Endothelial cell of umbilical vein (primary cell): Measurements from ENCODE around the gene NLRC3. TPM values are rescaled to one million over a fixed set of nuclear protein-coding genes. Genes with fewer than 3 reads are reported as not detected.

Experiments
- BruUV-seq: library from RNA; stranded (reverse); fragments of 400-500 nt; replicated peaks from 2 replicates; lab custom pipeline; 2021; lab: Mats Ljungman, UMichigan
- CTCF ChIA-PET: fragments of 300-600, 350-600 bp; sonication (Branson Sonifier 250); formaldehyde crosslinking; loops from one replicate; lab custom pipeline; 2021; ENCODE audit warnings: antibody characterized with exemption, inconsistent platforms; lab: Charles Lee
- POLR2A ChIA-PET: fragments of 300-600, 350-600 bp; sonication (Branson Sonifier 250); formaldehyde crosslinking; loops from one replicate; lab custom pipeline; 2021; ENCODE audit warnings: antibody characterized with exemption, inconsistent platforms; lab: Charles Lee
- DNase-seq: peaks from one replicate; pipeline ENCODE4 v3.0.0-alpha.2; 2011; ENCODE audit warnings: low read depth, low spot score
- FAIRE-seq: peaks from 2 replicates; lab custom pipeline; 2011; peaks lifted over from hg19 to GRCh38; lab: Jason Lieb, UNC
- H2AFZ ChIP-seq: 2 replicates; pipeline ENCODE4 v1.6.0; 2012; ENCODE audit warnings: low read depth, low read length, control low read depth, inconsistent platforms
- H3K27ac ChIP-seq: 2 replicates; pipeline ENCODE4 v1.5.1; 2011; ENCODE audit warnings: low read depth, mild to moderate bottlenecking, control low read depth, low read length, moderate library complexity; ENCODE audit not compliant: insufficient read depth
- H3K27me3 ChIP-seq, 2 experiments: 2 replicates each; pipeline versions ENCODE4 v1.6.0 to v1.6.1; 2011; ENCODE audit warnings: low read length in 2 of 2, mixed read lengths in 1 of 2; ENCODE audit not compliant: control insufficient read depth in 2 of 2, insufficient read depth in 2 of 2
- H3K36me3 ChIP-seq, 2 experiments: 2 replicates in 1 of 2; 3 replicates in 1 of 2; pipeline ENCODE4 v1.5.1; 2011; ENCODE audit warnings: low read length in 2 of 2, mild to moderate bottlenecking in 1 of 2, moderate library complexity in 1 of 2; ENCODE audit not compliant: control insufficient read depth in 2 of 2, insufficient read depth in 2 of 2; ENCODE audit errors: extremely low read depth in 1 of 2
- H3K4me1 ChIP-seq: 3 replicates; pipeline ENCODE4 v1.5.1; 2011; ENCODE audit warnings: mild to moderate bottlenecking, low read length; ENCODE audit not compliant: control insufficient read depth, insufficient read depth; ENCODE audit errors: extremely low read depth
- H3K4me2 ChIP-seq: 2 replicates; pipeline ENCODE4 v1.6.1; 2011; ENCODE audit warnings: low read length, control low read depth, mixed read lengths; ENCODE audit not compliant: insufficient read depth
- H3K4me3 ChIP-seq, 3 experiments: fragments of 200-600 bp in 1 of 3; sonication (generic), shearing (Covaris generic) in 1 of 3; replicated peaks in 1 of 3; 2 replicates each; pipeline ENCODE4 v1.5.1; 2011 to 2016; ENCODE audit warnings: control low read depth in 3 of 3, low read length in 3 of 3, mild to moderate bottlenecking in 2 of 3, inconsistent platforms in 1 of 3, low read depth in 1 of 3, moderate library complexity in 1 of 3; ENCODE audit not compliant: insufficient read depth in 1 of 3
- H3K79me2 ChIP-seq: 2 replicates; pipeline ENCODE4 v1.6.0; 2012; ENCODE audit warnings: low read length, inconsistent platforms; ENCODE audit not compliant: control insufficient read depth, insufficient read depth
- H3K9ac ChIP-seq: replicated peaks from 2 replicates; pipeline ENCODE3; 2011; ENCODE audit warnings: low read length, control low read depth; ENCODE audit not compliant: insufficient read depth; ENCODE audit errors: extremely low read depth
- H3K9me1 ChIP-seq: replicated peaks from 3 replicates; pipeline ENCODE4 v1.6.0; 2011; ENCODE audit warnings: mild to moderate bottlenecking, low read length; ENCODE audit not compliant: control insufficient read depth, insufficient read depth; ENCODE audit errors: extremely low read depth
- H3K9me3 ChIP-seq: replicated peaks from 2 replicates; pipeline ENCODE4 v1.5.1; 2012; ENCODE audit warnings: low read length, inconsistent platforms; ENCODE audit not compliant: control insufficient read depth, insufficient read depth
- H4K20me1 ChIP-seq: replicated peaks from 2 replicates; pipeline ENCODE3; 2011; ENCODE audit warnings: mild to moderate bottlenecking, low read length; ENCODE audit not compliant: control insufficient read depth, insufficient read depth; ENCODE audit errors: extremely low read depth
- CTCF ChIP-seq, 2 donors: IDR thresholded peaks; 1 replicate in 1 of 2; 2 replicates in 1 of 2; pipeline ENCODE4 v1.5.1; 2011; ENCODE audit warnings: low read length in 2 of 2, mild to moderate bottlenecking in 2 of 2, moderate library complexity in 2 of 2, control low read depth in 1 of 2, inconsistent platforms in 1 of 2, low read depth in 1 of 2; ENCODE audit not compliant: insufficient read depth in 1 of 2; ENCODE audit errors: extremely low read depth in 1 of 2
- EZH2 ChIP-seq: IDR thresholded peaks from 2 replicates; pipeline ENCODE4 v1.6.1; 2012; ENCODE audit warnings: borderline replicate concordance, low read depth, mild to moderate bottlenecking, moderate library complexity, low read length, inconsistent platforms; ENCODE audit not compliant: severe bottlenecking
- FOS ChIP-seq: IDR thresholded peaks from 2 replicates; pipeline ENCODE4 v1.6.1; 2011; ENCODE audit warnings: mild to moderate bottlenecking, low read length, moderate library complexity, borderline replicate concordance; ENCODE audit not compliant: insufficient read depth
- GATA2 ChIP-seq: IDR thresholded peaks from 2 replicates; pipeline ENCODE4 v1.7.0; 2011; ENCODE audit warnings: low read depth, mild to moderate bottlenecking, moderate library complexity, mixed read lengths, low read length; ENCODE audit not compliant: insufficient read length, insufficient read depth
- JUN ChIP-seq: IDR thresholded peaks from 2 replicates; pipeline ENCODE4 v1.6.1; 2011; ENCODE audit warnings: borderline replicate concordance, low read depth; ENCODE audit not compliant: insufficient read length, insufficient read depth
- MAX ChIP-seq: IDR thresholded peaks from 2 replicates; pipeline ENCODE4 v1.6.1; 2011; ENCODE audit not compliant: insufficient read depth, insufficient read length
- MYC ChIP-seq: IDR thresholded peaks from one replicate; pipeline ENCODE4 v1.6.1; 2011; ENCODE audit warnings: mild to moderate bottlenecking, low read depth, low read length
- POLR2A ChIP-seq: IDR thresholded peaks from 2 replicates; pipeline ENCODE4 v1.6.1; 2012; ENCODE audit warnings: low read depth, mild to moderate bottlenecking, control low read depth, low read length
- POLR2AphosphoS5 ChIP-seq: IDR thresholded peaks from 2 replicates; pipeline ENCODE4 v1.6.1; 2012; ENCODE audit warnings: low read depth, mild to moderate bottlenecking, control low read depth, low read length, moderate library complexity; ENCODE audit not compliant: insufficient read depth
- dilution Hi-C: fragments of 300-500 bp; cut with MboI; formaldehyde crosslinking; loops from one replicate; pipeline ENCODE4 v1.15.0; 2019; ENCODE audit warnings: low sequenced_read_pairs; ENCODE audit not compliant: extremely low pct_ligation_motif_present
- intact Hi-C: fragments of 100-400 bp; cut with micrococcal nuclease; formaldehyde crosslinking; loops from one replicate; pipeline ENCODE4 v1.10.0; 2022
- polyA plus RNA-seq, 4 experiments: library from polyadenylated mRNA; depleted of rRNA in 3 of 4; stranded (reverse) in 3 of 4; unstranded in 1 of 4; fragments of >200 nt; gene quantifications; 2 replicates each; pipeline versions ENCODE4 v1.2.1 to v1.2.3, GENCODE V29; 2011 to 2012; ENCODE audit warnings: missing spikeins in 1 of 4
- total RNA-seq: library from RNA; stranded (reverse); gene quantifications from 2 replicates; pipeline ENCODE4 v1.2.3, GENCODE V29; 2021

The NLRC3 gene
- total and polyA plus RNA-seq, 2 donors (not counting 3 experiments of a cell fraction or from before 2014, with no cell fraction given): 0.84 to 3.4 TPM

- BruUV-seq: no TSS peak
- dilution Hi-C loops: no loop called here
- Histone ChIP-seq H3K27me3 (no peaks in the 10 kb centered on the region), H3K9me1 (no peaks in the 10 kb centered on the region), H3K27ac (no peak overlapping the region), H3K9ac (no peak overlapping the region), H3K36me3 (no peaks in the 10 kb centered on the region), H2AFZ (no peak overlapping the region), H3K4me3 (no peak overlapping the region), H3K4me1 (peaks cover 10% of the 10 kb centered on the region), H3K4me2 (no peak overlapping the region), H3K79me2 (no peaks in the 10 kb centered on the region), H3K9me3 (no peaks in the 10 kb centered on the region), H4K20me1 (no peaks in the 10 kb centered on the region)
- ChIA-PET POLR2A (no interaction called here), CTCF (no interaction called here)
- no peak for TF ChIP-seq POLR2A
- TF ChIP-seq JUN: no peak
- no peak for TF ChIP-seq CTCF (IDR thresholded peaks at IDR 0.05; ENCODE audit: extremely low read depth in 1 of 2, insufficient read depth in 1 of 2, low read depth in 1 of 2, low read length in 2 of 2)
- no peak for TF ChIP-seq EZH2
- no peak for TF ChIP-seq MAX
- TF ChIP-seq MYC: no peak
- no peak for TF ChIP-seq POLR2AphosphoS5
- no peak for TF ChIP-seq GATA2
- no peak for TF ChIP-seq FOS
- intact Hi-C loops: no loop called here
- DNase-seq: no peak
- no peak for FAIRE-seq
Measured at GRCh38 chr16:3578121-3578520, 918 bp upstream of the NLRC3 start.
